GM21529 (cell line): ENCODE measurements around the gene USP31.

ENCODE experiments used
- ATAC-seq: cut with Tn5 transposase; IDR thresholded peaks from one replicate; pipeline ENCODE4 v1.9.1; 2021; ENCODE audit not compliant: unreplicated experiment

USP31 gene

GRCh38 chr16:23149267-23149992, at the start of gene USP31:
Gene USP31 (minus strand): TSS chr16:23149452. CDS start chr16:23149270, 182 bp downstream.
- peak; percentile 97 for ATAC-seq

- ATAC-seq, result no peak
Measured at GRCh38 chr16:23196539-23196938, 47.3 kb upstream of the USP31 start.

GRCh38 chr16:23195366-23195978, 46.2 kb upstream of the USP31 start:
- ATAC-seq, result no peak

- no peak for ATAC-seq
Measured at GRCh38 chr16:23194497-23195221, 45.4 kb upstream of the USP31 start.

GRCh38 chr16:23188911-23189310, 39.7 kb upstream of the USP31 start:
- ATAC-seq, result no peak

GRCh38 chr16:23187341-23187740, 38.1 kb upstream of the USP31 start:
- no peak for ATAC-seq

GRCh38 chr16:23186171-23186570, 36.9 kb upstream of the USP31 start:
- no peak for ATAC-seq

- no peak for ATAC-seq
Measured at GRCh38 chr16:23185656-23186055, 36.4 kb upstream of the USP31 start.

- ATAC-seq, result no peak
Measured at GRCh38 chr16:23183543-23183862, 34.3 kb upstream of the USP31 start.

- peak; percentile 10 for ATAC-seq
Measured at GRCh38 chr16:23182679-23183542, 33.7 kb upstream of the USP31 start, which contains the start of gene SCNN1G. Gene SCNN1G (plus strand): TSS chr16:23182745. CDS start chr16:23186272, 3,527 bp downstream.

GRCh38 chr16:23182206-23182678, 33.0 kb upstream of the USP31 start:
- ATAC-seq, result peak; percentile 91

GRCh38 chr16:23181506-23181905, 32.3 kb upstream of the USP31 start:
- no peak for ATAC-seq

GRCh38 chr16:23175651-23176050, 26.4 kb upstream of the USP31 start:
- no peak for ATAC-seq

GRCh38 chr16:23174622-23175021, 25.4 kb upstream of the USP31 start:
- ATAC-seq, result no peak

GRCh38 chr16:23172994-23173393, 23.7 kb upstream of the USP31 start:
- ATAC-seq, result no peak

- no peak for ATAC-seq
Measured at GRCh38 chr16:23172583-23172982, 23.3 kb upstream of the USP31 start.

GRCh38 chr16:23164736-23165135, 15.5 kb upstream of the USP31 start:
- no peak for ATAC-seq

GRCh38 chr16:23163921-23164320, 14.7 kb upstream of the USP31 start:
- no peak for ATAC-seq

GRCh38 chr16:23160574-23160973, 11.3 kb upstream of the USP31 start:
- ATAC-seq, result no peak

GRCh38 chr16:23160082-23160481, 10.8 kb upstream of the USP31 start:
- no peak for ATAC-seq

- ATAC-seq, result no peak
Measured at GRCh38 chr16:23158114-23158513, 8.9 kb upstream of the USP31 start.
